ENCODE results near the gene C2orf78.

DNA sequence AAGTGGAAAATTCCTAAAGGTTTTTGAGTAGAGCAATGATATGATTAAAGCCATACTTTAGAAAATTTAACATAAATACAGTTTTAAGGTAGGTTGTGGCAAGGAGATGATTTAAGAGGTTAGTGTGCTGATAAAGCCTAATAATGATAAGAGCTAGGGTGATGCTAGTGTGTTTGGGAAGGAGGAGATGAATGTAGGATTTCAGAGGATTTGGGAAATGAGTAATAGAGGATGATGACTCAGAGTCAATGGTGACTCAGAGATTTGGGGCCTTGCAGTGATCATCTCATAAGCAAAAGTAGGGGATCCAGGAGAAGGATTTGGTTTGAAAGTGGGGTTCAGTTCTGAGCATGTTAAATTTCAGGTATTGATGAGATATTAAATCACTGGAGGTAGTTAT is 68.0 kb downstream of the C2orf78 start:
- no peak for TF ChIP-seq CTCF (IDR thresholded peaks at IDR 0.05)
- no peak for TF ChIP-seq POLR2AphosphoS5 (IDR thresholded peaks at IDR 0.05)
- no peak for TF ChIP-seq POLR2A (IDR thresholded peaks at IDR 0.05)
